Stimulated activated naive CD8-positive, alpha-beta T cell treated with anti-CD3 and anti-CD28 coated beads, Interleukin-15, Interleukin-2, amounts not matched to agents 100 ng/mL and 50 ng/mL, for 24 hours (primary cell): ENCODE results near the gene EFNA3.
A peak's percentile ranks its signal among the peaks of the same experiment; 100 is the strongest.

Experiments used
- H3K27ac Mint-ChIP-seq: one replicate; pipeline ENCODE4 v1.8.0; 2021; ENCODE audit warnings: mild to moderate bottlenecking, mixed read lengths
- H3K27me3 Mint-ChIP-seq: one replicate; pipeline ENCODE4 v1.8.0; 2021; ENCODE audit warnings: mixed read lengths
- H3K36me3 Mint-ChIP-seq: one replicate; pipeline ENCODE4 v1.8.0; 2021; ENCODE audit warnings: low read depth, mixed read lengths
- H3K4me1 Mint-ChIP-seq: one replicate; pipeline ENCODE4 v1.8.0; 2021; ENCODE audit warnings: low read depth, mixed read lengths
- H3K4me3 Mint-ChIP-seq: one replicate; pipeline ENCODE4 v1.8.0; 2021; ENCODE audit warnings: mild to moderate bottlenecking, mixed read lengths
- H3K9me3 Mint-ChIP-seq: one replicate; pipeline ENCODE4 v1.8.0; 2021; ENCODE audit warnings: mixed read lengths

Gene EFNA3

GRCh38 chr1:155122308-155122707 lies 43.7 kb downstream of the EFNA3 start:
- Mint-ChIP-seq H3K27me3 (peaks cover 7% of the 10 kb centered on the region), H3K27ac (no peak overlapping the region), H3K4me3 (no peak overlapping the region), H3K36me3 (no peaks in the 10 kb centered on the region), H3K9me3 (no peaks in the 10 kb centered on the region), H3K4me1 (peaks cover 10% of the 10 kb centered on the region)

DNA sequence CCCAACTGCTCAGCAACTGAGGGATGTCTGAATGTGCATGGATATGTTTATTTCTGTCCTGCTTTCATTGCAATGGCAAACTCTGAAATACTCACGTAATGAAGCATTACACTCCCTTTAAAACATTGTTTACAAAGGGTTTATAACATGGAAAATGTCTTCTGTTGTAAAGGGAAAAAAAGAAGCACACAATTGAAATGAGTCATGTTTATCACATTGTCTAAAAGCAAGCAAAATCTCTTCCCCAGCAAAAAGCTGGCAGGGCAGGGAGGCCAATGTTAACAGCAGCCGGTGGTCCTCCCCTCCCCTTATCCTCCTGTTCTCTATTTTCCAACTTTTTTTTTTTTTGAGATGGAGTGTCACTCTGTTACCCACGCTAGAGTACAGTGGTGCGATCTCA lies 45.2 kb downstream of the EFNA3 start:
- H3K4me1 Mint-ChIP-seq, result peaks cover 23% of the 10 kb centered on the region
- H3K27me3 Mint-ChIP-seq, result peaks cover 16% of the 10 kb centered on the region
- no peak overlapping the region for H3K4me3 Mint-ChIP-seq
- no peaks in the 10 kb centered on the region for H3K36me3 Mint-ChIP-seq
- no peaks in the 10 kb centered on the region for H3K9me3 Mint-ChIP-seq
- H3K27ac Mint-ChIP-seq, result no peak overlapping the region

GRCh38 chr1:155124503-155125463 lies 46.1 kb downstream of the EFNA3 start:
- no peak overlapping the region for H3K4me3 Mint-ChIP-seq
- no peak overlapping the region for H3K27ac Mint-ChIP-seq
- peaks cover 33% of the 10 kb centered on the region for H3K4me1 Mint-ChIP-seq
- H3K27me3 Mint-ChIP-seq, result peaks cover 16% of the 10 kb centered on the region
- no peaks in the 10 kb centered on the region for H3K9me3 Mint-ChIP-seq
- H3K36me3 Mint-ChIP-seq, result no peaks in the 10 kb centered on the region

DNA sequence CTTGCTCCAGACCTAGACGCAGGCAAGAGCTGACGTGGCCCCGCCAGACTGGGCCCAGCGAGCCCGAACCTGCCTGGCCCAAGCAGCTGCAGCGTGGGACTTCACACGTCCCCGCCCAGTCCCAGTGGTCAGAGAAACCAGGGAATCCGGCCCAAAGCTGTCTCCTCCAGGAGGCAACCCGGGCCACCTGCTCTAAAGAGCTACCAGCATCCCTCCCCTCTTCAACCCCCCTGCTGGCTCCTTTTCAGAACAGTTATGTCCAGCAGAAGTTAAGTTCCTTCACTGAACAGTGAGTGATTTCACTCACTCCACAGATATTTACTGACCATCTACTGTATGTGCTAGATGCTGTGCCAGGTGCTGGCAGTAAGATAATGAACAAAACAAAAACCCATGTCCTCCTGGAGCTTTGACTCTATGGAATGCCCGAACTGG lies 46.9 kb downstream of the EFNA3 start:
- peaks cover 16% of the 10 kb centered on the region for H3K27me3 Mint-ChIP-seq
- H3K4me3 Mint-ChIP-seq, result no peak overlapping the region
- no peaks in the 10 kb centered on the region for H3K9me3 Mint-ChIP-seq
- H3K36me3 Mint-ChIP-seq, result no peaks in the 10 kb centered on the region
- peaks cover 36% of the 10 kb centered on the region for H3K4me1 Mint-ChIP-seq
- no peak overlapping the region for H3K27ac Mint-ChIP-seq

DNA sequence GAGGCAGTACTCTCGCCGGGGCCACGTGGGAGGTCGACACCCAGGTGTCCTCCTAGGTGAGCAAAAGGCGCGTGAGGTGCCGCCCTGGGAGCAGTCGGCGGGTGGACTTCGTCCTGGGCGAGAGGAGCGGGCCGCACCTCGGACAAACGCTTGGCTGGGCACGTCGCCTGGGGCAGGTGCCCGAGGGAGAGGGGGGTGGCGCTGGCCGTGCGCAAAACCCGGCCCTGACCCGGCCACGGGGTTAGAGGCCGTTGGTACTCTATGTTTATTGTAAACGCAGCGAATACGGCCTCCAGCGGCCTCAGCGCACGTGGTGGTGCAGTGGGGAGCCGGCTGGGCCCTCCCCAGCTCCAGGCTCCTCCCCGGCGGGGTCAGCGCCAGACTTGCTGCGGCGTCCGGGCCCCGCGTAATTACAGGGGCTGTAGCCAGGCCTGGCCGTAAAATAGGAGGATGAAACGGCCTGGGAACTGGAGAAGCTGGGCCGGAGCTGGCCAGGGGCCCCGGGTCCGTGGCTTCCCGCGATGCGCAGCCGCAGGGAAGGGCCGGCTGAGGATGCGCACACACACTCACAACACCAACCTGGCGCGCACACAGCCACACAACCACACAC lies 47.4 kb downstream of the EFNA3 start:
- Mint-ChIP-seq H3K4me3 (peak overlapping the region; percentile 65), H3K4me1 (peaks cover 36% of the 10 kb centered on the region), H3K9me3 (no peaks in the 10 kb centered on the region), H3K27me3 (peaks cover 16% of the 10 kb centered on the region), H3K36me3 (no peaks in the 10 kb centered on the region), H3K27ac (no peak overlapping the region)

DNA sequence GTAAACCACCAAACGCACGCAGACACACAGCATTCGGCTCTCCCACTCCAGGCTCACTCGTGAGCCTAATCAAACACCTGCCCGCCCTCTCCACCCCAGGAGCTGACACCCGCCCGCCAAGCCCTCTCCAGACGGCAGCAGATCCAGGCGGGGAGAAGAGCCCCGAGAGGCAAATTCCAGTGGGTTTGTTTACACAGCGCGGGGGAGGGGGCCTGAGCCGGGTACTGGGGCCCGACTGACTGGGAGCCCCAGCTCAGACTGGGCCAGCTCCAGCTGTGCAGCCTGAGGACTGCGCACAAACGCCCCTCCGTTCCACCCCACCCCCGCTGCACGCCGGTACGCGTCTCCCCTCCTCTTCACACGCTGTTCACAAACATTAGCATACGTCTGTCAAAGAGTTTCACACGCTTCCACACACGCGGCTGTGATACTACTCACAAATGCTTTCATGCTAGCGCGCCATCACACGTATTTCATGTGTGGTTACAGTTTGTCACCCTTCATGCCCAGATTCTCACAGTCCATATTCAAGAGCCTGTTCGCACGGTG lies 48.0 kb downstream of the EFNA3 start:
- Mint-ChIP-seq H3K4me3 (peak overlapping the region; percentile 65), H3K9me3 (no peaks in the 10 kb centered on the region), H3K36me3 (no peaks in the 10 kb centered on the region), H3K27ac (peak overlapping the region; percentile 4), H3K4me1 (peaks cover 36% of the 10 kb centered on the region), H3K27me3 (peaks cover 16% of the 10 kb centered on the region)

DNA sequence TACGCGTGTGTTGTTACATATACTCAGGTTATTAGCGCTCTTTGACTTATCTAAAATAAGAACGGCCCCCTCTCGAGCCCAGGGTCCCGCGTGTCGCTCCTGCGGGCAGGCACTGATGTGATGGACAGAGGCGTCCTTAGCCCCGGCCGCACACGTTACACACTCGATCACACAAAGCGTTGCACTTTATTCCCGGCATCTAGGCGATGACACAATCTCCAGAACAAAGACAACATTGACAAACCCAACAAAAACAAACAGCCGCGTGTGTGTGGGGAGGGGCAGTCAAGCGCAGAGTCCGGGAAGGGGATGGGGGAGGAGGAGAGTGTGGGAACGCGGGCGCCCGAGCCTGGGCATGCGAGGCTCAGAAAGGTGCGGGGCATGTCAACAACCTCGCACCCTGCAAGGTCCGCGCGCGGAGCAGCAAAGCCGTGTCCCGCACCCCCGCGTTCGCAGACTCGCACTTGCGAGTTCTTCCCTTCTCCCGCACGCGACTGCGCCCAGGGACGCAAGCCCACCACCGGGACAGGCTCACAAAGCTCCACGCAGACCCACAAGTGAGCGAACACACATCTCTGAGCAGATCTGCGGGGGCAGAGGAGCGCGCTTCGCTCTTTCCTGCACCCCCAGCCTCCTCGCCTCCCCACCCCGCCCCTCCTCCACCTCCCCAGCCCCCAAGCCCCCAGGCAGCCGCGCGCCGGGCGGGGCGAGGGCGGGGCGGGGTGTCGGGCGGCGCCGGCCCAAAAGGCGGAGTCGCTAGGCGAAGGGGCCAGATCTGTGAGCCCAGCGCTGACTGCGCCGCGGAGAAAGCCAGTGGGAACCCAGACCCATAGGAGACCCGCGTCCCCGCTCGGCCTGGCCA lies 48.7 kb downstream of the EFNA3 start, which contains the start of gene EFNA1:
TSS of gene EFNA1 (plus strand) at position 772 of the 862 bp plus-strand sequence. CDS start 102 bp downstream, outside the sequence.
- Mint-ChIP-seq H3K36me3 (no peaks in the 10 kb centered on the region), H3K9me3 (no peaks in the 10 kb centered on the region), H3K27me3 (peaks cover 16% of the 10 kb centered on the region), H3K27ac (peak within 1 kb of the TSS; percentile 36), H3K4me3 (peak within 1 kb of the TSS; percentile 75), H3K4me1 (peaks cover 36% of the 10 kb centered on the region)

- H3K4me1 Mint-ChIP-seq, result peaks cover 36% of the 10 kb centered on the region
- peaks cover 16% of the 10 kb centered on the region for H3K27me3 Mint-ChIP-seq
- H3K36me3 Mint-ChIP-seq, result no peaks in the 10 kb centered on the region
- H3K27ac Mint-ChIP-seq, result peak overlapping the region; percentile 36
- no peaks in the 10 kb centered on the region for H3K9me3 Mint-ChIP-seq
- H3K4me3 Mint-ChIP-seq, result peak overlapping the region; percentile 75
These were observed 49.5 kb downstream of the EFNA3 start for GRCh38 chr1:155127967-155128754.

DNA sequence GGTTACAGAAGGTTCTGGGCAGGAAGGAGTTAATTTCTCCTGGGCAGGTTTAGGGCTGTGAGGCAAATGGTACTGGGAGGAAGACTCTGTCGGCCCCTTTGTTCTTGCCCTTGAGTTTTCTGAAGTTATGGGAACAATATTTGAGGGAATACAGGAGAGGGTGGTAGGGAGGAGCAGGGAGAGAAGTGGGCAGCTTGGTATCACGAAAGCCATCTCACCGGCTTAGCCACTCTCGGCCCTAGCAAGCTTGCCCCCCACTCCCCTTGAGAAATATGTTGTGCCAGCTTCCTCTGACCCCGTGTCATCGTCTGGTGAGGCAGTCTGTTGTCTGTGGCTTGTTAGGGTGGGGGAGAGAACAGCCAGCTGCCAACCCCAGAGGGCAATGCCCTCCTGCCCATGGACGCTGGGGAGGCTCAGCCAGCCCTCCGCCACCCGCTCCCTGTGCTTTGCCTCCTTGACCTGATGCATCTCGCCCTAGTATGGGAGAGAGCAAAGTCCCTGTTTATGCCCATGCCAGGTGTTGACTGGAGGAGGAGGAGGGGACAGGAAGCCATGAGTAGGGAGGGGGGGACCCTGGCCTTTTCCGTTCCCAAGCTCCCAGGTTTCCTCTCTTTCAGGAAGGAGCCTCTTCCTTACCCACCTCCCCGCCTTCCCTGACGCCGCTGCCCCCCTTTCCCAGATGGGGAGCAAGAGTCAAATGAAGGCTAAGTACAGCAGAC lies 50.3 kb downstream of the EFNA3 start:
- Mint-ChIP-seq H3K27me3 (peaks cover 16% of the 10 kb centered on the region), H3K9me3 (no peaks in the 10 kb centered on the region), H3K4me1 (peaks cover 36% of the 10 kb centered on the region), H3K36me3 (no peaks in the 10 kb centered on the region), H3K4me3 (peak overlapping the region; percentile 75), H3K27ac (peak overlapping the region; percentile 36)

DNA sequence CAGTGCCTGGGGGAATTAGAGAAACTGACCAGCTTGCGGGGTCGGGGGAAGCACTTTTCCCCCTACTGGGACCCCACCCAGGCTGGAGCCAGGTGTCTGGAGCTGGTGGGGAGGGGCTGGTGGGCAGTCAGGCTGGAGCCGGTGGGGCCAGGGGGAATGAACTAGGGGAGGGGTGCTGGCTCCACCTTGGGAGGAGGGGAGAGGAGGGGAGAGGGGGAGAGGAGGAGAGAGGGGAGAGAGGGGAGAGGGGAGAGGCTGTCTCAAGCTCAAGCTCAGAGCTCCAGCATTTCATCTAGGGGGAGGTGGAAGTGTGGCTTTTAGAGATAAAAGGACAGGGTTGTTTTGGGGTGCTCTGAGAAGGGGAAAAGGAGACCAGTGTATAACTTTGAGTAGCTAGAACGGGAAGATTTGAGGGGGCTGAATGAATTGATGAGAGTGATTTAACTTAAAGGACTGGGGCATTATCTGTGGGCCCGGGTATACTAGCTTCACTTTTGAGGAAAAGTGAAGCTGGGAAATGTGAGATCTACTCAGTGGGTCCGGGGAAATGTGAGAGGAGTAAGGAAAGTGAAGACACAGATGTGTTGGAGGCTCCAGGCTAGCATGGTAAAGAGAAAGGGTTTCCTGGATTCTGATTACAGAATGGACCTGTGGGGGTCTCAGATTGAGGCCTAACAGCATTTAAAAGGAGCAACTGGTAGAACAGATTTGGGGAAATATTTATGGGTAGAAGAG lies 51.8 kb downstream of the EFNA3 start:
- H3K27ac Mint-ChIP-seq, result no peak overlapping the region
- no peak overlapping the region for H3K4me3 Mint-ChIP-seq
- no peaks in the 10 kb centered on the region for H3K36me3 Mint-ChIP-seq
- H3K9me3 Mint-ChIP-seq, result no peaks in the 10 kb centered on the region
- H3K4me1 Mint-ChIP-seq, result peaks cover 47% of the 10 kb centered on the region
- H3K27me3 Mint-ChIP-seq, result peaks cover 16% of the 10 kb centered on the region

DNA sequence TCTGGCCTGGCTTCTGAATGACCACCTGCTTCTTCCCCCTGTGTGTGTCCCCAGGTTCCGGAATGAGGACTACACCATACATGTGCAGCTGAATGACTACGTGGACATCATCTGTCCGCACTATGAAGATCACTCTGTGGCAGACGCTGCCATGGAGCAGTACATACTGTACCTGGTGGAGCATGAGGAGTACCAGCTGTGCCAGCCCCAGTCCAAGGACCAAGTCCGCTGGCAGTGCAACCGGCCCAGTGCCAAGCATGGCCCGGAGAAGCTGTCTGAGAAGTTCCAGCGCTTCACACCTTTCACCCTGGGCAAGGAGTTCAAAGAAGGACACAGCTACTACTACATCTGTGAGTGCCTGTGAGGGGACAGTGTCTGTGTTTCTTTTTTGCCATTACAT lies 52.6 kb downstream of the EFNA3 start:
- Mint-ChIP-seq H3K27ac (no peak overlapping the region), H3K36me3 (no peaks in the 10 kb centered on the region), H3K9me3 (no peaks in the 10 kb centered on the region), H3K27me3 (peaks cover 16% of the 10 kb centered on the region), H3K4me3 (no peak overlapping the region), H3K4me1 (peaks cover 48% of the 10 kb centered on the region)

GRCh38 chr1:155131856-155132255 lies 53.2 kb downstream of the EFNA3 start:
- Mint-ChIP-seq H3K4me3 (no peak overlapping the region), H3K27me3 (peaks cover 14% of the 10 kb centered on the region), H3K9me3 (no peaks in the 10 kb centered on the region), H3K4me1 (peaks cover 50% of the 10 kb centered on the region), H3K36me3 (no peaks in the 10 kb centered on the region), H3K27ac (no peak overlapping the region)

GRCh38 chr1:155133799-155134281 lies 55.2 kb downstream of the EFNA3 start:
- Mint-ChIP-seq H3K27me3 (no peaks in the 10 kb centered on the region), H3K9me3 (no peaks in the 10 kb centered on the region), H3K4me1 (peaks cover 51% of the 10 kb centered on the region), H3K36me3 (peaks cover 17% of the 10 kb centered on the region), H3K27ac (no peak overlapping the region), H3K4me3 (no peak overlapping the region)
